GM21723 (cell line): Measurements from ENCODE around the gene ABCB8.

ENCODE experiments used
- ATAC-seq: cut with Tn5 transposase; IDR thresholded peaks from one replicate; pipeline ENCODE4 v1.9.1; 2021; ENCODE audit warnings: mild to moderate bottlenecking, moderate library complexity; ENCODE audit not compliant: unreplicated experiment

The ABCB8 gene

DNA sequence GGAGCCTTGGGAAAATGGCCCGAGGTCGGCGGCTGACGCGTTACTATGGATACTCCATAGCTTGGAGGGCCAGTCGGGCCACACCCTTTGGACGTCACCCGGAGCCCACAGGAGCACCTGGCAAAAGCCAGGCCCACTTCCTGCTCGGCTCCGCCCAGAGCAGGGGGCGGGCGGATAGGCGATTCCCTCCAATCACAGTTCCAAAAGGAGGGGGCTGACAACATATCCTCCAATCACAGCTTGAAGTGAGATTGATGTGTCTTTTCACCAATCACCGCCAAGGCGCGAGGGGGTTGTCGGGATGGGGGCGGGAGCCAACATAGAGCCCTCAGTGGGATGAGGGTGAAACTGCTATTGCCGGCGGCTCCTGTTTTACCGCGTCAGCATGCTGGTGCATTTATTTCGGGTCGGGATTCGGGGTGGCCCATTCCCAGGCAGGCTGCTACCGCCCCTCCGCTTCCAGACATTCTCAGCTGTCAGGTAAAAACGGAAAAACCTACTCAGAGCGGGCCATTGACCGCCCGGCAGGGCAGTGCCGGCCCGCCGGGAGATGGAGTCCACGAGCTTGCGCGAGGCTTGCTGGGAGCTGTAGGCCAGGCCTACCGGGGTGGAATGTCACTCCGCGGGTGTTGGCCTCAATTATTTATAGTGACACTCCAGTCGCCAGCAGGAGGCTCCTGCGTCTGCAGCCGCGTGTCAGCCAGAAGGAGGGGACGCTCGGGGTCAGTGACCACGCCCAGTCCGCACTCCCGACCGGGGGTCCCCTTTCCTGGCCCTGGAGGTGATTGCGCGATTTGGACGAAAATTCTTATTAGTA lies at the start of gene ABCB8:
ABCB8 (plus strand) TSS at position 320 of the 817 bp plus-strand sequence; CDS start at position 386, 66 bp downstream.
- ATAC-seq: peak; percentile 96

DNA sequence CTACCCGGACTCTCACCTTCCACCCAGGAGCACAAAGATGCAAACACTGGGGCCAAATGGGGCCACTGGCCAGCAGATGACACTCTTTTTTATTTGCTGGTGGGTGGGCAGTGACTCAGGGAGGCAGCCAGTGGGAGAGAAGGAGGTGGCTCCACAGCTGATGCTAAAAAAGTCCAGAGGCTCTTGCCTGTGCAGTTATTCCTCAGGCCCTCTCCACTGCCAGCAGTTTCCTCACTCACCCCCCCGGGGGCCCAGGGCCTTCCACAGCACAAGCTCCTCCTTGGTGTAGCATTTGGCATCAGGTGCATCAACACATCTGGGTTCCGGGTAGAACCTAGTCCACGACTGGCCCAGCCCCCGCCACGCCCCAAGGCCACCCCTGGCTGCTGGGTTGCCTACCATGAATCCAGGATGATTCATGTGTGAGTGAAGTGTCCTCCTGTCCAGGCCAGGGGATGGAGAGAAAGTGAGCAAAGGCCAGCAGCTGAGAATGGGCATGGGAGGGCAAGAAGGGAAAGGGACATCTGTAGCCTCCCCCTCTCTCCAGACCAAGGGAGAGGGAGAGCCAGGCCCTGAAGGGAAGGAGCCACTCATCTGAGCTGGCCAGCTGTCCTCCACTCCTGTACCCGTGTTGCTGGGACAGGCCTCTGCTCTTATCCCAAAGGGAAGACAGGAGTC lies 48.4 kb upstream of the ABCB8 start:
- no peak for ATAC-seq

DNA sequence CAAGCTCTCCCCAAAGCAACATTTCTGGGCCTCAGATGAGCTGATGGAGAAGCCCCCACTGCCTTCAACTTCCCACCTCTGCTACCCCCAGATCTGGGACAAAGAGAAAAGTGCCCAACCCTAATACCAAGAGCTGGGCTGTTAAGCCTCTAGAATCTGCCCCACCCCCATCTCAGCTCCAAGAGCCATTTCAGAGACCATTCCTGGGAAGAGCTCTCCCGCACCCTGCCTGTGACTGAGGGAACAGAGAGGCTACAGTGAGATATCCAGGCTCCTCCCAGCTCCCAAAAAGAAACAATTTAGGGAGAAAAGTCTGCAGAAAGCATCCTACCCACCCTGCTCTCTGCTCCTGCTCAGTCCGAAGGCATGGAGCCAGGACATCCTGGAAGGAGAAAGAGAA lies 47.6 kb upstream of the ABCB8 start:
- no peak for ATAC-seq

DNA sequence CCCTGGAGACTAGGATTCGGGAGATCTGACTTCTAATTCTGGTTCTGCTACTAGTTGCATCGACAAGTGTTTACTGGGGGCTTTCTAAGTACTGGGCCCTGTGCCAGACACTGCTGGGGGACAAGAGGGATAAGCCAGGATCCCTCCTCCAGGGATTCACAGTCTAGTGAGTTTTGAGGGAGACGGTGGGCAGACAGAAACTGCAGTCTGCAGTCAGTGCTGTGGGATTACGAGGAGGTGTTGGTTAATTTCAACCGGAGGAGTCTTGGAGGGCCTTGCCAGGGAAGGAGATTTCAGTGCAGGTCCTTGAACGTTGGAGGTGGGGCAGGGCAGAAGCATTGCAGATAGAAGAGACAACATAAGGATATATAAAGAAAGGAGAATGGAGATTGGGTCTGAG lies 46.6 kb upstream of the ABCB8 start:
- no peak for ATAC-seq

DNA sequence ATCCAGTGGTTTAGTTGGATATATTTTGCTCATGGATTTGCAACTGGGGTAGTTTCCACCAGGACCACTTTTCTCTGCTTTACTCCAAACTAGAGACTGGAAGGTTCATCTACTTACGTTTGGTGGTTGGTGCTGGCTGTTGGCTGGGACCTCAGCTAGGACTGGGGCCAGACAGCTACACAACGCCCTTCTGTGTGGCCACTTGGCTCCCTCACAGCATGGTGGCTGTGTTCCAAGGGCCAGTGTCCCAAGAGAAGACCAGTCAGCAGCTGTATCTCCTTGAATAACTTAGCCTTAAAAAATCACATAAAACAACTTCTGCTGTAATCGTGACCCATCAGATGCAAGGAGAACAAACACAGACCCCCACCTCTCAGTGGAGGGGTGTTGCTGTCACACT lies 45.9 kb upstream of the ABCB8 start:
- no peak for ATAC-seq

DNA sequence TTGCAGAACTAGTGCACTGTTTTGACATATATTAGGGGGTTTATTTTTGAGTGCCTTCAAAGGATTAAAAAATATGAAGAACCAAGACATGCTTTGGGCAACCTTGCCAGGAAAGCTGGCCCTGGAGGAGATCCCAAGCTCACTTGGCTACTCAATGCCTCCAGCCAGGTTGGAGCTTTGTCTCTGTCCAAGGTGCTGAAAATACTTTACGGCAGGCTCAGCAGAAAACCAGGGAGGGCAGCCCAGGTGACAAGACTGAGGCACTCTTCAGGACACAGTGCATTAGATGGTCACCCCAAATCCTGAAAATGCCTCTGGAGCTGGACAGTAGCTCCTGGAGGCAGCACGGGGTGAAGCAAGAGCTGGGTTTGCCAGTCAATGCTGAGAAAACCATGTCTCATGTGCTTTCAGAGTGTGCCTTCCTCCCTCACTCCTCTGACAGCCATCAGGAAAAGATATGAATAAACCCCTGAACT lies 44.3 kb upstream of the ABCB8 start:
- no peak for ATAC-seq

DNA sequence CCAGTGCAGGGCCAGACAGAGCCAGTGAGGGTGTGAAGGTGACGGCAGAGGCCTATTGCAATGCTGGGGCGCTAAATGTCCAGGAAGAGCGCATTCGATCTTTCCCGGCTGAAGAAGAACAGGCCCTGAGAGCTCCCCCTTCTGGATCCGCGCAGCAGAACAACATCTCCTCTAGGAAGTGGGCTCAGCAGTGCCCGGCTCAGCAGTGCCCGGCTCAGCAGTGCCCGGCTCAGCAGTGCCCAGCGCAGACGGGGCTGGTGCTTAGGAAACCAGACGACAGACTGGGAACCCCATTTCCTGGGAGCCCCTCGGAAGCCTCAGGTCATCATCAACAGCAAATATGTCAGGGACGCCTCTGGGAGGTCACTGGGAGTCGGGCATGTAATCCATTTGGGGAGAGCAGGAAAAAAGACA lies 42.1 kb upstream of the ABCB8 start:
- ATAC-seq: no peak

DNA sequence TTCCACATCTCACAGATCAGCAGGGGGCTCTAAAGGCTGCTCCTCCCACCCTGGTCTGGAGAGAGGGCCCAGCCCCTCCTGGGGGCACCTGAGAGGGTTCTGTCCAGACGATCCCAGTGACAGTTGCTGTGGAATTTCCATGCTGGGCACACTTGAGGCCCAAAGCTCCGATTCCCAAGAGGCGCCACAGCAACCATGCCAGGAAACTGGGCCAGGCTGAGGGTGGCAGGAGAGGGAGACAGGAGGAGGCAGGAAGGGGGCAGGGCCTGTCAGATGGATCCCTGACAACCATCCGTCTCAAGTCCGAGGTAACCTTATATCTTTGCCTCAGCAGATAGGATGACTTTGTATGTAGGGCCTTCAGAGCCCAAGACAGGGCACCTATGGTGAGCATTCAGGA lies 41.7 kb upstream of the ABCB8 start:
- no peak for ATAC-seq

DNA sequence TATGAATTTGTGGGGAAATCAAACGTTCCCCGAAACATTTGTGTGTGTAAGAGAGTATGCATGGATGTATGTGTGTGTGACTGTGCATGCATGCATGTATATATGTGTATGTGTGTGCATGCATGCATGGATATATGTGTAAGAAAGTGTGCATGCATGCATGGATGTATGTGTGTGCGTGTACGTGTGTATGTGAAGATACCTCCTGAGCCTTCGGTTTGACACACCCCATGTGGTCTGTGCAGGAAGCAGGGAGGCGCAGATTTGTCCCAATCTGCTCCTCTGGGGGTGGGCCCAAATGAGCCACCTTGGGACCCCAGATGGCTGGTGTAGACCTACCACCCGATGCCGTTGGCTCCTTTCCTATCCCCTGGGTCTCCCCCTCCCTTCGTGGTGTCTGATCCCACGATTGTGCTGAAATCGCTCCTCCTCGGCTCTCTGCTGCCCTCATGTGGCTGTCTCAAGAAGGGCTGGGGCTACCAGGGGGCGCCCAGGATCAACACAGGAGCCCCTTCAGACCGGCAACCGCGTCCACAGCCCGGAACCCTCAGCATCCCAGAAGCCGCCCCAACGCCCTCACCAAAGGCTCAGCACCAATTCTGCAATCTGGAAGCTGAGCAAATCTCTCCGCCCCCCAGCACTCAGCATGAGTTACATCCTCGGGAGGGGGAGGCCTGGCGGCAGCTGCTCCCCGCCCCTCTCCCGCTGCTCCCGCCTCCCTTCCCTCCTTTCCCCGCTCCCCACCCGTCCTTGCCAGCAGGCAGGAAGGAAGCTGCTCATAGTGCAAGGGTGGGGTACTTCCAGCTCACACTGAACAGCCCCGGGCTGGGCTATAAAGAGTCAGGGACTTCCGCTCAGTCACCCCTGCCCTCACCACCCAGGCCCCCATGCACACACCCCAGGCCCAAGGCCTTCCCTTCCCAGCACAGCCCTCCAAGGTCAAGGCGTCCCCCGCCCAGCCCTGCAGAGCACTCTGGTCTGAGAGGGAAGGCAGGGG lies 39.7 kb upstream of the ABCB8 start:
- no peak for ATAC-seq

DNA sequence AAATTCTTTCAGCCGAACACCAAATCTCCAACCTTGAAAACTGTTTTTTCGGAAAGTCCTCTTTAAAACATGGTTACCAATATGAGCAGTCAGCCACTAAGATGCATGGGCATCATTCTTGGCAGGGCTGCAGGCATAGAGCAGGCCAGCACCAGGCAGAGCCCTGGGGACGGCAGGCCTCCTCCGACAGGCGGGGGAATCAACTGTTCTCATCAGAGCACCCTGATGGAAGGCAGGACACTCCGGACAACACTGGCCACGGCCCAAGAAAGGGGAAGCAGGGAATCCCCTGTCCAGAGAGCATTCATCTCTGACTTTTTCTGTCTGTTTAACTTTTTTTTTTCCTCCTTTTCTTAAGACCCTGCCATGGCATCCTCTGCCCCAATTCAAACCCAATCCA lies 38.8 kb upstream of the ABCB8 start:
- ATAC-seq: no peak

DNA sequence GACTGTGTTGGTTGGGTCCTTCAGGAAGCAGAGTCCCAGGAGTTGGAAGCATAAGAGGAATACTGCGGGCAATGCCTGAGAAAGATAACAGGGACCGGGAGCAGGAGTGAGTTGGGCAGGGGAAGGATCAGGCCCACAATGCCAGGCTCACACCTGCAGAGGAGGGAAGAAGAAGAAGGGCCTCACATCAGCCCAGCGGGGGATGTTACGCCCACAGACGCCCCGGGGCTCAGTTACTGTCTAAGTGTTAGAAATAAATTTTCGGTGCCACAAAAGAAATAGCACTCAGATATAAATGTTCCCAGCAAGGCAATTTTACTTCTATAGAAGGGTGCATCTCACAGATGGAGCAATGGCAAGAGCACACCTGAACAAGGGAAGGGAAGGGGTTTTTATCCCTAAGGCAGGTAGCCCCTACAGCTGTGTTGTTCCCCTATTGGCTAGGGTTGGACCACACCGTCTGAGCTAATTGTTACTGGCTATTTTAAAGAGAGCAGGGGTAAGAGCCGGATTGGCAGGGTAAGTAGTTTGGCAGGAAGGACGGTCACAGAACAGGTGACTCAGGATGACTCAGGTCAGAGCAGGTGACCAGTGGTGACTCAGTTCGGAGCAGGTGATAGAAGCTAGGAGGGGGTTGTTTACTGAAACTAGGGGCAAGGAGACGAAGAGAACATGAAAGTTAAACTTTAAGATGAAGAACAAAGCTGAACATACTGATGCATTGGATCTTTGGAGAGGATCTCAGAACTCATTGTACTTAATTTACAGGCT lies 37.6 kb upstream of the ABCB8 start, which contains the start of gene NOS3:
NOS3 (plus strand) TSS at position 602 of the 771 bp plus-strand sequence. CDS start 2,787 bp downstream, outside the sequence.
- ATAC-seq: no peak

DNA sequence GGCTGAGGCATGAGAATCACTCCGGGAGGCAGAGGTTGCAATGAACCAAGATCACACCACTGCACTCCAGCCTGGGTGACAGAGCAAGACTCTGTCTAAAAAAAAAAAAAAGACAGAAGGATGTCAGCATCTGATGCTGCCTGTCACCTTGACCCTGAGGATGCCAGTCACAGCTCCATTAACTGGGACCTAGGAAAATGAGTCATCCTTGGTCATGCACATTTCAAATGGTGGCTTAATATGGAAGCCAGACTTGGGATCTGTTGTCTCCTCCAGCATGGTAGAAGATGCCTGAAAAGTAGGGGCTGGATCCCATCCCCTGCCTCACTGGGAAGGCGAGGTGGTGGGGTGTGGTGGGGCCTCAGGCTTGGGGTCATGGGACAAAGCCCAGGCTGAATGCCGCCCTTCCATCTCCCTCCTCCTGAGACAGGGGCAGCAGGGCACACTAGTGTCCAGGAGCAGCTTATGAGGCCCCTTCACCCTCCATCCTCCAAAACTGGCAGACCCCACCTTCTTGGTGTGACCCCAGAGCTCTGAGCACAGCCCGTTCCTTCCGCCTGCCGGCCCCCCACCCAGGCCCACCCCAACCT lies 36.1 kb upstream of the ABCB8 start:
- ATAC-seq: no peak

DNA sequence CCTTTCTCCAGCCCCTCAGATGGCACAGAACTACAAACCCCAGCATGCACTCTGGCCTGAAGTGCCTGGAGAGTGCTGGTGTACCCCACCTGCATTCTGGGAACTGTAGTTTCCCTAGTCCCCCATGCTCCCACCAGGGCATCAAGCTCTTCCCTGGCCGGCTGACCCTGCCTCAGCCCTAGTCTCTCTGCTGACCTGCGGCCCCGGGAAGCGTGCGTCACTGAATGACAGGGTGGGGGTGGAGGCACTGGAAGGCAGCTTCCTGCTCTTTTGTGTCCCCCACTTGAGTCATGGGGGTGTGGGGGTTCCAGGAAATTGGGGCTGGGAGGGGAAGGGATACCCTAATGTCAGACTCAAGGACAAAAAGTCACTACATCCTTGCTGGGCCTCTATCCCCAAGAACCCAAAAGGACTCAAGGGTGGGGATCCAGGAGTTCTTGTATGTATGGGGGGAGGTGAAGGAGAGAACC lies 35.4 kb upstream of the ABCB8 start:
- peak; percentile 55 for ATAC-seq

DNA sequence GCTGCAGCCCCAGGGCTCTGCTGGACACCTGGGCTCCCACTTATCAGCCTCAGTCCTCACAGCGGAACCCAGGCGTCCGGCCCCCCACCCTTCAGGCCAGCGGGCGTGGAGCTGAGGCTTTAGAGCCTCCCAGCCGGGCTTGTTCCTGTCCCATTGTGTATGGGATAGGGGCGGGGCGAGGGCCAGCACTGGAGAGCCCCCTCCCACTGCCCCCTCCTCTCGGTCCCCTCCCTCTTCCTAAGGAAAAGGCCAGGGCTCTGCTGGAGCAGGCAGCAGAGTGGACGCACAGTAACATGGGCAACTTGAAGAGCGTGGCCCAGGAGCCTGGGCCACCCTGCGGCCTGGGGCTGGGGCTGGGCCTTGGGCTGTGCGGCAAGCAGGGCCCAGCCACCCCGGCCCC lies 34.7 kb upstream of the ABCB8 start:
- ATAC-seq: no peak

DNA sequence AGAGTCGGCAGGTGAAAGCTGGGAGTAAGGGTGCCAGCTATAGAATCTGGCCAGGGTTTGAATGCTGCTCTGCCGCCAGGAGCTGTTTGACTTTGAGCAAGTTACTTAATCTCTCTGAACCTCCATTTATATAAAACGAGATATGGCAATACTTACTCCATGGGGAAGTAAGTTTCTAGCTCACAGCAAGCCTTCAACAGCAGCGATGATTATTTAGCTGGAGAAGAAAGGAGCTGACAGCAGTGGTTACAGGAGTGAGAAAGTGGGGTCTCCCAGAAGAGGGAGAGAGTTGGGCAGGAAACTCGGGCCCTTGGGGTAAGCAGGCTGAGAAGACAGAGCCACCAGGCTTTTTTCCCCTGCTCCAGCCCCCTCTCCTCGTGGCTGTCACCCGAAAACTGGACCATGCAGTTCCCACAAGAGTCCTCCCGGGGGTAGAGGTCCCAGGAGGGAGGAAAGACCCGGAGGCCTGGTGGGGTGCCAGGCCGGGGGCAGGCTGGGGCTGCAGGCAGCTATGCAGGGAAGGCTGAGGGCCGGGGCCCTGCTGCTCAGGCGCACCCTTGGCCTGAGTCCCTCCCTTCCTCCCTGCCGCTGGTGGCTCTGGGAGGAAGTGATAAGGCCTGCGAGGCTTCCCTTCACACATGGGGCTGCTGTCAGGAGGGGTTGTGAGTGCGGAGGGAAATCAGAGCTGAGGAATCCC lies 34.0 kb upstream of the ABCB8 start:
- ATAC-seq: no peak

DNA sequence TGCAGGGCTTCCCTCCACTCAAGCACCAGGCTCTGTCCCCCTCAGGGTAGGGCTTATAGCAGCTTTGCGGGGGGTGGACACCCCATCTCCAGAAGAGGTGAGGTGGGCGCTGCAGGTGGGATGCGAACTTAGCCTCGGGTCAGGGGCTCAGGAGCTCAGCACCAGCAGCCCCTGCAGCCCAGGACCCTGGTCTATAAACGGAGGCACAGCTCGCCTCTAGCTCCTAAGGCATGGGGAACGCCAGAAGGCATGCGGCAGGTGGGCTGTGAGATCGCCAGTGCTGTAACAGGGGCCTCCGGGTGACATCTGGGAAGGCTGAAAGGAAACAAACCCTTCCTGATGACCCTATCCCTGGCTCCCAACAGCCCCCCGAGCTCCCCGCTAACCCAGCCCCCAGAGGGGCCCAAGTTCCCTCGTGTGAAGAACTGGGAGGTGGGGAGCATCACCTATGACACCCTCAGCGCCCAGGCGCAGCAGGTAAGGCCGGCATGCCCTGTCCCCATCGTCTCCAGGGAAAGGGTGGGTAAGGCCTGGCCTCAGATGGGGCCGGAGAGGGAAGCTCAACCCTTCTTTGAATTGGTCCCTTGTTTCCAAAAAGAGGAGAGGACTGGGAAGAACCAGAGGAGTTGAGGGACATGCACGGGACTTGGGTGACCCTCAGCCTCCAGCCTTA lies 33.3 kb upstream of the ABCB8 start:
- no peak for ATAC-seq

DNA sequence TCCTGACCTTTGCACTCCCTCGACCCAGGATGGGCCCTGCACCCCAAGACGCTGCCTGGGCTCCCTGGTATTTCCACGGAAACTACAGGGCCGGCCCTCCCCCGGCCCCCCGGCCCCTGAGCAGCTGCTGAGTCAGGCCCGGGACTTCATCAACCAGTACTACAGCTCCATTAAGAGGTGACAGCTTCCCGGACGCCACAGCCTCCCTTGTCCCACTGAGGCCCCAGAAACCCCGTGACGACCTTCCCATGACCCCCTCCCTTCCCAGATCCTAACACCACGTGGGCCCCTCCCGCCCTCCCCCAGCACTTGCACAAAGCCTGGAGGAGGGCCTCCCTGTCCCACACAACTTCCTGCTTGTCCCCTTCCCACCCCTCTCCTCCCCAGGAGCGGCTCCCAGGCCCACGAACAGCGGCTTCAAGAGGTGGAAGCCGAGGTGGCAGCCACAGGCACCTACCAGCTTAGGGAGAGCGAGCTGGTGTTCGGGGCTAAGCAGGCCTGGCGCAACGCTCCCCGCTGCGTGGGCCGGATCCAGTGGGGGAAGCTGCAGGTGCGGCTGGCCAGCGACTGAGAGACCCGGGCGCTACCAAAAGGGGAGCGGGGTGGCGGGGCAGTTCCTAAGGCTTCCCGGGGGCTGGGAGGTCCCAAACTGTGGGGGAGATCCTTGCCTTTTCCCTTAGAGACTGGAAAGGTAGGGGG lies 31.7 kb upstream of the ABCB8 start:
- no peak for ATAC-seq

DNA sequence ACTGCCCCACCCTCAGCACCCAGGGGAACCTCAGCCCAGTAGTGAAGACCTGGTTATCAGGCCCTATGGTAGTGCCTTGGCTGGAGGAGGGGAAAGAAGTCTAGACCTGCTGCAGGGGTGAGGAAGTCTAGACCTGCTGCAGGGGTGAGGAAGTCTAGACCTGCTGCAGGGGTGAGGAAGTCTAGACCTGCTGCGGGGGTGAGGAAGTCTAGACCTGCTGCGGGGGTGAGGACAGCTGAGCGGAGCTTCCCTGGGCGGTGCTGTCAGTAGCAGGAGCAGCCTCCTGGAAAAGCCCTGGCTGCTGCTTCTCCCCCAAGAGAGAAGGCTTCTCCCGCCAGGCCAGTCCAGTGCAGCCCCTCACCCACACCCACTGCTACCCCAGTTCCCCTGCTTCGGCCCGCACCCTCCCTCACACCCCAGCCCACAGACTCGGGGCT lies 31.2 kb upstream of the ABCB8 start:
- ATAC-seq: no peak
